Right cardiac atrium (tissue), 5 donors: ENCODE data around the gene TRIM31. TPM values are rescaled to one million over a fixed set of nuclear protein-coding genes. Genes with fewer than 3 reads are reported as not detected.
"Not testable (repeated sequence)": the region's sequence is repeated elsewhere in the genome, so short reads cannot be mapped to it uniquely, and the experiment has no call there.

ENCODE experiments used
- ATAC-seq, 2 donors: fragments of 200-7000 bp; cut with Tn5 transposase; one replicate each; pipeline versions ENCODE4 v1.8.0 to v1.9.1; 2020; ENCODE audit warnings: moderate library complexity in 2 of 2, mild to moderate bottlenecking in 1 of 2
- DNase-seq, 3 donors: peaks; one replicate each; pipeline ENCODE4 v3.0.0-alpha.2; 2020
- H3K27ac ChIP-seq: one replicate; pipeline ENCODE4 v1.5.1; 2013; ENCODE audit warnings: mild to moderate bottlenecking, low read length, control low read depth, moderate library complexity
- H3K27me3 ChIP-seq: one replicate; pipeline ENCODE4 v1.6.1; 2013; ENCODE audit not compliant: control insufficient read depth, insufficient read depth
- H3K4me1 ChIP-seq: one replicate; pipeline ENCODE4 v1.6.1; 2013; ENCODE audit warnings: low read length; ENCODE audit not compliant: control insufficient read depth, insufficient read depth
- H3K4me3 ChIP-seq: one replicate; pipeline ENCODE4 v1.5.1; 2013; ENCODE audit warnings: low read length, control low read depth
- H3K9me3 ChIP-seq: one replicate; pipeline ENCODE4 v1.6.1; 2013; ENCODE audit warnings: low read length; ENCODE audit not compliant: control insufficient read depth
- WGBS: extraction: QIAGEN DNeasy Blood & Tissue Kit; methylation state at CpG from one replicate; pipeline ENCODE4 v1.1.7; 2013; 5-methylcytosine and 5-hydroxymethylcytosine counted together
- intact Hi-C, 4 donors: fragments of 100-400 bp; cut with DNase I; formaldehyde crosslinking; loops; one replicate each; pipeline versions ENCODE4 v1.11.0 to v1.14.0; 2022 to 2023
- polyA plus RNA-seq: library from polyadenylated mRNA; stranded (reverse); fragments of 200-250 nt; gene quantifications from one replicate; pipeline ENCODE4 v1.2.3, GENCODE V29; 2013
- total RNA-seq, 4 donors: library from RNA; stranded (reverse); fragmentation: NEBNext Ultra II Directional; extraction: Animal tissue kit (Norgen Biotek cat#: 25700); gene quantifications; one replicate each; pipeline ENCODE4 v1.2.1, GENCODE V29; 2021
- donor health status: healthy with polysubstance abuse.
- donor health status: DM: no; HTN: yes; CAD: no.
- donor health status: DM: no; HTN: no; CAD: no.
- donor health status: DM: no; HTN: yes; CAD: no; lungs with severe emphysema.
- donor health status: DM: yes; HTN: yes; CAD: no.

Gene TRIM31
- total and polyA plus RNA-seq, 5 donors = not detected

GRCh38 chr6:30145818-30146217 lies 32.9 kb upstream of the TRIM31 start:
- intact Hi-C loops = no loop called here
- Histone ChIP-seq H3K4me1 (no peaks in the 10 kb centered on the region), H3K27me3 (no peaks in the 10 kb centered on the region), H3K4me3 (no peak overlapping the region), H3K27ac (no peak overlapping the region), H3K9me3 (no peaks in the 10 kb centered on the region)
- no peak for ATAC-seq
- DNase-seq = no peak
- 48% methylated on average over 7 of the region's 7 CpGs for WGBS

GRCh38 chr6:30144811-30145210 lies 31.9 kb upstream of the TRIM31 start:
- no peak for DNase-seq
- 48% methylated on average over 6 of the region's 6 CpGs for WGBS
- ATAC-seq = no peak
- no peaks in the 10 kb centered on the region for H3K4me1 ChIP-seq
- no peak overlapping the region for H3K4me3 ChIP-seq
- intact Hi-C loops = no loop called here
- no peaks in the 10 kb centered on the region for H3K27me3 ChIP-seq
- H3K9me3 ChIP-seq = no peaks in the 10 kb centered on the region
- no peak overlapping the region for H3K27ac ChIP-seq

GRCh38 chr6:30143780-30144179 lies 30.9 kb upstream of the TRIM31 start:
- no peaks in the 10 kb centered on the region for H3K4me1 ChIP-seq
- no peak overlapping the region for H3K27ac ChIP-seq
- DNase-seq = no peak
- no peak overlapping the region for H3K4me3 ChIP-seq
- no peak for ATAC-seq
- intact Hi-C loops = no loop called here
- H3K27me3 ChIP-seq = no peaks in the 10 kb centered on the region
- WGBS = 64% methylated on average over 2 of the region's 2 CpGs
- no peaks in the 10 kb centered on the region for H3K9me3 ChIP-seq

- Histone ChIP-seq H3K27ac (no peak overlapping the region), H3K4me1 (no peaks in the 10 kb centered on the region), H3K9me3 (no peaks in the 10 kb centered on the region), H3K27me3 (no peaks in the 10 kb centered on the region), H3K4me3 (no peak overlapping the region)
- intact Hi-C loops = no loop called here
- ATAC-seq = no peak
- DNase-seq = no peak
- 74% methylated on average over 3 of the region's 3 CpGs for WGBS
These were observed 29.8 kb upstream of the TRIM31 start for GRCh38 chr6:30142665-30143064.

- ATAC-seq, DNase-seq, H3K4me1 ChIP-seq, H3K27me3 ChIP-seq, H3K4me3 ChIP-seq, intact Hi-C loops, H3K27ac ChIP-seq, H3K9me3 ChIP-seq: not testable (repeated sequence)
- WGBS = 77% methylated on average over 8 of the region's 8 CpGs
These were observed 27.4 kb upstream of the TRIM31 start for GRCh38 chr6:30140240-30140639.

GRCh38 chr6:30136570-30137286 lies 23.8 kb upstream of the TRIM31 start:
- no peaks in the 10 kb centered on the region for H3K27me3 ChIP-seq
- H3K4me1 ChIP-seq = no peaks in the 10 kb centered on the region
- H3K4me3 ChIP-seq = no peak overlapping the region
- DNase-seq (no peak), ATAC-seq (no peak)
- H3K27ac ChIP-seq = no peak overlapping the region
- intact Hi-C loops = no loop called here
- no peaks in the 10 kb centered on the region for H3K9me3 ChIP-seq
- 71% methylated on average over 11 of the region's 11 CpGs for WGBS

- no peaks in the 10 kb centered on the region for H3K27me3 ChIP-seq
- H3K4me1 ChIP-seq = no peaks in the 10 kb centered on the region
- WGBS = 50% methylated on average over 4 of the region's 4 CpGs
- DNase-seq = no peak
- H3K9me3 ChIP-seq = no peaks in the 10 kb centered on the region
- ATAC-seq = no peak
- no peak within 1 kb of the TSS for H3K27ac ChIP-seq
- no peak within 1 kb of the TSS for H3K4me3 ChIP-seq
- intact Hi-C loops = no loop called here
These were observed 22.9 kb upstream of the TRIM31 start, which contains the start of gene TRIM40 for GRCh38 chr6:30135757-30136156. Gene TRIM40, plus strand, starts transcription at chr6:30136140. Its CDS starts 897 bp downstream, at chr6:30137037.

GRCh38 chr6:30135147-30135546 lies 22.3 kb upstream of the TRIM31 start:
- Histone ChIP-seq H3K4me1 (no peaks in the 10 kb centered on the region), H3K27me3 (no peaks in the 10 kb centered on the region), H3K9me3 (no peaks in the 10 kb centered on the region), H3K27ac (no peak overlapping the region), H3K4me3 (no peak overlapping the region)
- no peak for ATAC-seq
- no peak for DNase-seq
- WGBS = 85% methylated on average over 2 of the region's 2 CpGs
- intact Hi-C loops = no loop called here

- intact Hi-C loops = loop anchor here in 1 of 4 donors (2.0 kb wide), 1 partner anchor 29 kb away; no protein-coding TSS in a partner anchor
These were observed 19.1 kb upstream of the TRIM31 start for GRCh38 chr6:30131947-30132497.

GRCh38 chr6:30130887-30131862 lies 18.3 kb upstream of the TRIM31 start:
- no peak overlapping the region for H3K27ac ChIP-seq
- no peak overlapping the region for H3K4me3 ChIP-seq
- intact Hi-C loops = loop anchor here in 1 of 4 donors (2.0 kb wide), 1 partner anchor 28 kb away; no protein-coding TSS in a partner anchor
- H3K27me3 ChIP-seq = no peaks in the 10 kb centered on the region
- H3K9me3 ChIP-seq = no peaks in the 10 kb centered on the region
- DNase-seq (peak; percentile 52 to 75 (median 62)), ATAC-seq (peak; percentile 84 to 89)
- H3K4me1 ChIP-seq = no peaks in the 10 kb centered on the region
- WGBS = 28% methylated on average over 16 of the region's 16 CpGs

More at GRCh38 chr6:30131947-30132497, 19.1 kb upstream of the TRIM31 start:
- no peak overlapping the region for H3K27ac ChIP-seq
- no peaks in the 10 kb centered on the region for H3K4me1 ChIP-seq
- no peaks in the 10 kb centered on the region for H3K9me3 ChIP-seq
- ATAC-seq (no peak), DNase-seq (no peak)
- no peak overlapping the region for H3K4me3 ChIP-seq
- H3K27me3 ChIP-seq = no peaks in the 10 kb centered on the region
- 82% methylated on average over 2 of the region's 2 CpGs for WGBS
